Thymus (tissue), 11 donors: ENCODE data around the gene SLC35E4. TPM values are rescaled to one million over a fixed set of nuclear protein-coding genes. Genes with fewer than 3 reads are reported as not detected.

ENCODE experiments used
- DNase-seq, 9 donors: peaks; one replicate each; pipeline ENCODE4 v3.0.0-alpha.2; 2013; ENCODE audit warnings: low spot score in 9 of 9, low read depth in 6 of 9, missing footprints in 1 of 9
- H3K27ac ChIP-seq, 2 donors: one replicate each; pipeline ENCODE4 v1.5.1; 2013; ENCODE audit warnings: control low read depth in 1 of 2, low read depth in 1 of 2, low read length in 1 of 2, mild to moderate bottlenecking in 1 of 2, moderate library complexity in 1 of 2
- H3K27me3 ChIP-seq, 2 donors: one replicate each; pipeline ENCODE4 v1.5.1; 2013; ENCODE audit warnings: low read length in 1 of 2; ENCODE audit not compliant: control insufficient read depth in 2 of 2, insufficient read depth in 1 of 2
- H3K36me3 ChIP-seq, 2 donors: one replicate each; pipeline ENCODE4 v1.5.1; 2013; ENCODE audit warnings: low read length in 1 of 2, mild to moderate bottlenecking in 1 of 2, moderate library complexity in 1 of 2; ENCODE audit not compliant: control insufficient read depth in 2 of 2, insufficient read depth in 2 of 2
- H3K4me1 ChIP-seq, 2 donors: one replicate each; pipeline ENCODE4 v1.5.1; 2013; ENCODE audit warnings: low read length in 2 of 2; ENCODE audit not compliant: control insufficient read depth in 2 of 2, insufficient read depth in 2 of 2
- H3K4me3 ChIP-seq, 2 donors: one replicate each; pipeline ENCODE4 v1.5.1; 2013; ENCODE audit warnings: low read length in 2 of 2, control low read depth in 1 of 2, mild to moderate bottlenecking in 1 of 2
- H3K9me3 ChIP-seq, 2 donors: one replicate each; pipeline ENCODE4 v1.5.1; 2013; ENCODE audit warnings: low read length in 1 of 2, mild to moderate bottlenecking in 1 of 2; ENCODE audit not compliant: control insufficient read depth in 2 of 2, insufficient read depth in 1 of 2
- WGBS: extraction: QIAGEN DNeasy Blood & Tissue Kit; methylation state at CpG from one replicate; pipeline ENCODE4 v1.1.7; 2013; 5-methylcytosine and 5-hydroxymethylcytosine counted together
- polyA plus RNA-seq: library from polyadenylated mRNA; stranded (reverse); fragments of 200-250 nt; gene quantifications from one replicate; pipeline ENCODE4 v1.2.3, GENCODE V29; 2013
- total RNA-seq: library from RNA; stranded (reverse); fragments of 120-200 nt; gene quantifications from one replicate; pipeline ENCODE4 v1.2.4, GENCODE V29; 2013
- donor health status: healthy.

The SLC35E4 gene
- total and polyA plus RNA-seq, 2 donors = 0.57 to 1.2 TPM

- H3K4me1 ChIP-seq = peaks cover 8 to 31% of the 10 kb centered on the region in 2 donors
- no peak overlapping the region for H3K27ac ChIP-seq
- H3K4me3 ChIP-seq = no peak overlapping the region
- peaks cover 0 to 2% of the 10 kb centered on the region in 2 donors for H3K27me3 ChIP-seq
- DNase-seq = no peak
- 87% methylated on average over 7 of the region's 7 CpGs for WGBS
- no peaks in the 10 kb centered on the region for H3K36me3 ChIP-seq
- H3K9me3 ChIP-seq = no peaks in the 10 kb centered on the region
These were observed 27.6 kb upstream of the SLC35E4 start for GRCh38 chr22:30607939-30608338.

- no peak overlapping the region for H3K4me3 ChIP-seq
- WGBS = 56% methylated on average over 17 of the region's 17 CpGs
These were observed 26.1 kb upstream of the SLC35E4 start for GRCh38 chr22:30609260-30610185.

GRCh38 chr22:30610299-30610698, 25.3 kb upstream of the SLC35E4 start:
- Histone ChIP-seq H3K36me3 (no peaks in the 10 kb centered on the region), H3K27ac (no peak overlapping the region), H3K4me3 (no peak overlapping the region), H3K4me1 (peaks cover 8 to 31% of the 10 kb centered on the region in 2 donors), H3K9me3 (no peaks in the 10 kb centered on the region), H3K27me3 (peaks cover 0 to 2% of the 10 kb centered on the region in 2 donors)
- WGBS = 88% methylated on average over 7 of the region's 7 CpGs
- no peak for DNase-seq

More at GRCh38 chr22:30609260-30610185, 26.1 kb upstream of the SLC35E4 start:
- no peaks in the 10 kb centered on the region for H3K36me3 ChIP-seq
- H3K27ac ChIP-seq = peak overlapping the region; percentile 55 to 78
- peaks cover 0 to 2% of the 10 kb centered on the region in 2 donors for H3K27me3 ChIP-seq
- no peaks in the 10 kb centered on the region for H3K9me3 ChIP-seq
- DNase-seq = peak in 1 of 9 donors; percentile 50
- peaks cover 8 to 31% of the 10 kb centered on the region in 2 donors for H3K4me1 ChIP-seq

GRCh38 chr22:30611197-30611596, 24.4 kb upstream of the SLC35E4 start:
- no peak overlapping the region for H3K27ac ChIP-seq
- H3K36me3 ChIP-seq = no peaks in the 10 kb centered on the region
- H3K9me3 ChIP-seq = no peaks in the 10 kb centered on the region
- DNase-seq = no peak
- WGBS = 97% methylated on average over 3 of the region's 3 CpGs
- H3K4me1 ChIP-seq = peaks cover 5 to 27% of the 10 kb centered on the region in 2 donors
- no peaks in the 10 kb centered on the region for H3K27me3 ChIP-seq
- no peak overlapping the region for H3K4me3 ChIP-seq

- 97% methylated on average over 8 of the region's 8 CpGs for WGBS
- H3K9me3 ChIP-seq = no peaks in the 10 kb centered on the region
- no peak for DNase-seq
These were observed 22.8 kb upstream of the SLC35E4 start for GRCh38 chr22:30612789-30613188.

GRCh38 chr22:30614268-30614667, 21.3 kb upstream of the SLC35E4 start:
- H3K9me3 ChIP-seq = no peaks in the 10 kb centered on the region
- H3K27ac ChIP-seq = no peak overlapping the region
- 96% methylated on average over 7 of the region's 7 CpGs for WGBS
- H3K27me3 ChIP-seq = no peaks in the 10 kb centered on the region
- peaks cover 0 to 4% of the 10 kb centered on the region in 2 donors for H3K4me1 ChIP-seq
- no peak overlapping the region for H3K4me3 ChIP-seq
- no peak for DNase-seq
- no peaks in the 10 kb centered on the region for H3K36me3 ChIP-seq

More at GRCh38 chr22:30612789-30613188, 22.8 kb upstream of the SLC35E4 start:
- H3K36me3 ChIP-seq = no peaks in the 10 kb centered on the region
- no peak overlapping the region for H3K4me3 ChIP-seq
- no peaks in the 10 kb centered on the region for H3K27me3 ChIP-seq
- no peak overlapping the region for H3K27ac ChIP-seq
- H3K4me1 ChIP-seq = peaks cover 0 to 15% of the 10 kb centered on the region in 2 donors

GRCh38 chr22:30614879-30615278, 20.7 kb upstream of the SLC35E4 start:
- Histone ChIP-seq H3K36me3 (no peaks in the 10 kb centered on the region), H3K9me3 (no peaks in the 10 kb centered on the region), H3K4me3 (no peak overlapping the region), H3K27ac (no peak overlapping the region), H3K27me3 (no peaks in the 10 kb centered on the region), H3K4me1 (no peaks in the 10 kb centered on the region)
- no peak for DNase-seq

- Histone ChIP-seq H3K9me3 (no peaks in the 10 kb centered on the region), H3K4me1 (no peaks in the 10 kb centered on the region), H3K27me3 (no peaks in the 10 kb centered on the region), H3K36me3 (no peaks in the 10 kb centered on the region), H3K4me3 (no peak overlapping the region), H3K27ac (no peak overlapping the region)
- no peak for DNase-seq
- WGBS = 91% methylated on average over 7 of the region's 7 CpGs
These were observed 20.0 kb upstream of the SLC35E4 start for GRCh38 chr22:30615543-30615954.

- no peaks in the 10 kb centered on the region for H3K4me1 ChIP-seq
- no peaks in the 10 kb centered on the region for H3K27me3 ChIP-seq
- no peaks in the 10 kb centered on the region for H3K9me3 ChIP-seq
- DNase-seq = no peak
- H3K4me3 ChIP-seq = no peak overlapping the region
- no peak overlapping the region for H3K27ac ChIP-seq
- 95% methylated on average over 6 of the region's 6 CpGs for WGBS
- no peaks in the 10 kb centered on the region for H3K36me3 ChIP-seq
These were observed 17.8 kb upstream of the SLC35E4 start for GRCh38 chr22:30617819-30618218.
